Mesodermal cell (in vitro differentiated cells): ENCODE data around the gene TNRC6B.
"Not testable (repeated sequence)": the region's sequence is repeated elsewhere in the genome, so short reads cannot be mapped to it uniquely, and the experiment has no call there.

ENCODE experiments used
- H3K27ac ChIP-seq: 2 replicates; pipeline ENCODE4 v1.7.0; 2013; ENCODE audit warnings: mild to moderate bottlenecking, low read depth, low read length, moderate library complexity; ENCODE audit not compliant: severe bottlenecking
- H3K36me3 ChIP-seq: 2 replicates; pipeline ENCODE4 v1.7.1; 2013; ENCODE audit warnings: mild to moderate bottlenecking, low read length, moderate library complexity; ENCODE audit not compliant: control insufficient read depth, insufficient read depth
- H3K4me1 ChIP-seq: one replicate; pipeline ENCODE4 v1.7.1; 2013; ENCODE audit warnings: mild to moderate bottlenecking, low read length; ENCODE audit not compliant: insufficient read depth, control insufficient read depth, poor library complexity, severe bottlenecking
- H3K4me3 ChIP-seq: 2 replicates; pipeline ENCODE4 v1.7.0; 2013; ENCODE audit warnings: low read length, control low read depth, mild to moderate bottlenecking; ENCODE audit not compliant: insufficient read depth, poor library complexity, severe bottlenecking; ENCODE audit errors: extremely low read depth
- H3K9me3 ChIP-seq: 2 replicates; pipeline ENCODE4 v1.7.1; 2013; ENCODE audit warnings: mild to moderate bottlenecking, low read length, moderate library complexity; ENCODE audit not compliant: control insufficient read depth
- WGBS, 2 experiments: methylation state at CpG; one replicate each; pipeline ENCODE4 v1.1.5; 2013; ENCODE audit warnings: missing lambda C conversion rate in 2 of 2; ENCODE audit not compliant: insufficient coverage in 2 of 2; 5-methylcytosine and 5-hydroxymethylcytosine counted together

Gene TNRC6B

GRCh38 chr22:40183603-40184002 lies 5.9 kb downstream of the TNRC6B start:
- Histone ChIP-seq H3K4me1 (peaks cover 42% of the 10 kb centered on the region), H3K27ac (peak overlapping the region; percentile 97), H3K4me3 (peak overlapping the region; percentile 9)
- WGBS, 2 experiments, result 89 to 93% methylated on average over 7 to 10 of the region's 13 CpGs
- not testable (repeated sequence) for H3K9me3 ChIP-seq, H3K36me3 ChIP-seq

DNA sequence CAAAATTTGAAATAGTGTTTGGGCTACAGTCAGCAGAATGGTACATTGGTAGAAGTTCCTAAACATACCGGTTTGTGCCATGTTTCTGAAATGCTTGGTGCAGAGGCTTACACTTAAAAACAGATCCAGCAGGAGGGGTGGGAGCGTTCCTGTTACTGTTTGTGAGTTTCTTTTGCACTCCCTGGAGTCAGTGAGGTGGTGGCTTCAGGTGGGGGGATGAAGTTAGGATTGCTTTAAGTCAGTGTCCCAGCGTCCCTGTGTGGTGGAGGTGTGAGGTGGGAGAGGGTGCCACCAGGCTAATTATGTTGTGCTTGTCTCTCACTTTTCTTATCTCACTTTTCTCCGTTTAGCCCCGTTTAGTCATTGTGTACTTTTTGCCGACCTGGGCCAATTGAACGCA lies 9.7 kb downstream of the TNRC6B start:
- H3K4me3 ChIP-seq, result no peak overlapping the region
- H3K4me1 ChIP-seq, result peaks cover 26% of the 10 kb centered on the region
- no peak overlapping the region for H3K27ac ChIP-seq
- 64 to 77% methylated on average over 2 to 3 of the region's 7 CpGs for WGBS, 2 experiments
- peaks cover 12% of the 10 kb centered on the region for H3K36me3 ChIP-seq
- no peaks in the 10 kb centered on the region for H3K9me3 ChIP-seq

DNA sequence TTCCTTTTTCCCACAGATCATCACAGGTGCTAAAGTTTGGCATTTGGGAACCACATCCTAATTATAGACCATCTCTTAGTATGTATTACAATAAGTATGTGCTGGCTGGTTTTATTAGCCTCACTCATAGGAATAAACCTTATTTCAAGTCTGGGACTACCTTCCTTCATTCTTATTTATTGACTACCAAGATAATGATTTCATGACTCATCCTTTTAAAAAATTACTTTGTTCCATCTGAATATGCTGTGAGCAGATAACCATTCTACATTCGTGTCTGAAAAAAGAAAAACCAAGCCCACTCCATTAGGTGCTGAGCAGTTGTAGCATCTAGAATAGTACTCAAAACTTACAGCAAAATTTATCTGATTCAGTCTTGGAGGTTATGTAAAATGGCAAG lies 12.3 kb downstream of the TNRC6B start:
- H3K27ac ChIP-seq, result no peak overlapping the region
- H3K4me1 ChIP-seq, result peaks cover 27% of the 10 kb centered on the region
- WGBS, 2 experiments, result no CpG with 5 or more reads among the region's 1 CpG
- no peak overlapping the region for H3K4me3 ChIP-seq
- H3K36me3 ChIP-seq, result peaks cover 14% of the 10 kb centered on the region
- no peaks in the 10 kb centered on the region for H3K9me3 ChIP-seq

DNA sequence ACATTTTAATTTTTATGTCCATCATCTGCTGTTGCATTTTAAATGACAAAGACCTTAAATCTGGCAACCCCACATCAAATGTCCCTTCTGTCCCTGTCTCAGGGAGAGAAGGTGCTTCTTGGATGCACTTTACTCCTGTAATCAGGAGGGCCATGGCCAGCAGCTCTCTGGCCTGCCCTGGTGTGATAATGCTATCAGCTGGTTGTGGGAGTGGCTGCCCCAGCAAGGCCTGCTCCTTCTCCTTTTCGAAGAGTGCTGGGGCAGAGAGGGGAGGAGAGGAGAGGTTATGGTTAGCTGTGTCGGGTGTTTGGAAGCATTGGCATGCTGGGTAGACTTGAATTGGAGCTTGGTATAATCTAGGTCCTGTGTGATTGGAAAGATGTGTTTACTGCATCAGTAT lies 12.8 kb downstream of the TNRC6B start:
- Histone ChIP-seq H3K9me3 (no peaks in the 10 kb centered on the region), H3K4me1 (peaks cover 27% of the 10 kb centered on the region), H3K36me3 (peaks cover 14% of the 10 kb centered on the region), H3K27ac (no peak overlapping the region), H3K4me3 (no peak overlapping the region)
- WGBS, 2 experiments, result 67% methylated on average over 1 of the region's 2 CpGs; no CpG with 5 or more reads in 1 of the 2 experiments

GRCh38 chr22:40193429-40194421 lies 16.0 kb downstream of the TNRC6B start:
- no peaks in the 10 kb centered on the region for H3K9me3 ChIP-seq
- no peak overlapping the region for H3K27ac ChIP-seq
- peaks cover 7% of the 10 kb centered on the region for H3K36me3 ChIP-seq
- H3K4me1 ChIP-seq, result peaks cover 34% of the 10 kb centered on the region
- 38 to 40% methylated on average over 7 to 8 of the region's 13 CpGs for WGBS, 2 experiments
- H3K4me3 ChIP-seq, result no peak overlapping the region

GRCh38 chr22:40194656-40195055 lies 16.9 kb downstream of the TNRC6B start:
- H3K4me3 ChIP-seq, result no peak overlapping the region
- H3K9me3 ChIP-seq, result no peaks in the 10 kb centered on the region
- peaks cover 34% of the 10 kb centered on the region for H3K4me1 ChIP-seq
- H3K36me3 ChIP-seq, result peaks cover 16% of the 10 kb centered on the region
- H3K27ac ChIP-seq, result no peak overlapping the region
- WGBS, 2 experiments, result 58 to 83% methylated on average over 2 to 3 of the region's 3 CpGs

GRCh38 chr22:40196628-40197360 lies 19.1 kb downstream of the TNRC6B start:
- H3K27ac ChIP-seq, result peak overlapping the region; percentile 75
- H3K4me1 ChIP-seq, result peaks cover 34% of the 10 kb centered on the region
- peaks cover 15% of the 10 kb centered on the region for H3K36me3 ChIP-seq
- no peak overlapping the region for H3K4me3 ChIP-seq
- 94% methylated on average over 3 to 5 of the region's 7 CpGs for WGBS, 2 experiments
- H3K9me3 ChIP-seq, result no peaks in the 10 kb centered on the region

GRCh38 chr22:40197421-40197820 lies 19.7 kb downstream of the TNRC6B start:
- Histone ChIP-seq H3K4me1 (peaks cover 34% of the 10 kb centered on the region), H3K36me3 (peaks cover 15% of the 10 kb centered on the region)
- not testable (repeated sequence) for H3K9me3 ChIP-seq, H3K27ac ChIP-seq, H3K4me3 ChIP-seq
- 85 to 94% methylated on average over 5 to 8 of the region's 9 CpGs for WGBS, 2 experiments

GRCh38 chr22:40198733-40199132 lies 21.0 kb downstream of the TNRC6B start:
- H3K27ac ChIP-seq, result no peak overlapping the region
- WGBS, 2 experiments, result 95 to 100% methylated on average over 2 to 3 of the region's 3 CpGs

GRCh38 chr22:40199223-40199622 lies 21.5 kb downstream of the TNRC6B start:
- Histone ChIP-seq H3K9me3 (no peaks in the 10 kb centered on the region), H3K36me3 (peaks cover 20% of the 10 kb centered on the region), H3K27ac (no peak overlapping the region), H3K4me1 (peaks cover 30% of the 10 kb centered on the region), H3K4me3 (no peak overlapping the region)
- WGBS, 2 experiments, result 93 to 100% methylated on average over 1 of the region's 2 CpGs

More at GRCh38 chr22:40198733-40199132, 21.0 kb downstream of the TNRC6B start:
- H3K9me3 ChIP-seq, result no peaks in the 10 kb centered on the region
- no peak overlapping the region for H3K4me3 ChIP-seq
- H3K36me3 ChIP-seq, result peaks cover 20% of the 10 kb centered on the region
- peaks cover 33% of the 10 kb centered on the region for H3K4me1 ChIP-seq
